Mucosa of descending colon (tissue), 3 donors: ENCODE data around the gene FTO. TPM values are rescaled to one million over a fixed set of nuclear protein-coding genes. Genes with fewer than 3 reads are reported as not detected.

ENCODE experiments used
- ATAC-seq: fragments of 200-7000 bp; cut with Tn5 transposase; one replicate; pipeline ENCODE4 v1.9.1; 2020; ENCODE audit warnings: mild to moderate bottlenecking, moderate library complexity
- DNase-seq, 3 donors: peaks; one replicate each; pipeline ENCODE4 v3.0.0-alpha.2; 2020
- H3K36me3 ChIP-seq: fragments of 200-600 bp; one replicate; pipeline ENCODE4 v1.8.0; 2021; ENCODE audit warnings: low read depth, mild to moderate bottlenecking
- H3K4me1 ChIP-seq: fragments of 200-600 bp; one replicate; pipeline ENCODE4 v1.8.0; 2021; ENCODE audit warnings: low read depth, mild to moderate bottlenecking
- H3K4me3 ChIP-seq: fragments of 200-600 bp; one replicate; pipeline ENCODE4 v1.8.0; 2021; ENCODE audit warnings: mild to moderate bottlenecking
- H3K9me3 ChIP-seq: fragments of 200-600 bp; one replicate; pipeline ENCODE4 v1.8.0; 2021; ENCODE audit warnings: mild to moderate bottlenecking
- intact Hi-C, 2 donors: fragments of 100-400 bp; cut with DNase I in 1 of 2; cut with micrococcal nuclease in 1 of 2; formaldehyde crosslinking; loops; one replicate each; pipeline versions ENCODE4 v1.11.0 to v1.11.1; 2022; cut with DNase I, micrococcal nuclease
- total RNA-seq, 3 donors: library from RNA; stranded (reverse); fragmentation: NEBNext Ultra II Directional in 2 of 3; extraction: Animal tissue kit (Norgen Biotek cat#: 25700) in 2 of 3; gene quantifications; one replicate each; pipeline versions ENCODE4 v1.2.1 to v1.2.4, GENCODE V29; 2021 to 2023
- TF ChIP-seq, protein P1 (sequence below): fragments of 200-600 bp; IDR thresholded peaks from one replicate; pipeline ENCODE4 v1.8.0; 2022; ENCODE audit warnings: antibody characterized with exemption, mild to moderate bottlenecking
- donor health status: DM: no; HTN: no; CAD: no; lungs with moderate emphysema.
- donor health status: DM: no; HTN: no; CAD: no.
- donor health status: DM: no; HTN: yes; CAD: no.

The FTO gene
- total RNA-seq, 3 donors from 2014 or later, result 38.0 to 81.7 (median 39.1) TPM

DNA sequence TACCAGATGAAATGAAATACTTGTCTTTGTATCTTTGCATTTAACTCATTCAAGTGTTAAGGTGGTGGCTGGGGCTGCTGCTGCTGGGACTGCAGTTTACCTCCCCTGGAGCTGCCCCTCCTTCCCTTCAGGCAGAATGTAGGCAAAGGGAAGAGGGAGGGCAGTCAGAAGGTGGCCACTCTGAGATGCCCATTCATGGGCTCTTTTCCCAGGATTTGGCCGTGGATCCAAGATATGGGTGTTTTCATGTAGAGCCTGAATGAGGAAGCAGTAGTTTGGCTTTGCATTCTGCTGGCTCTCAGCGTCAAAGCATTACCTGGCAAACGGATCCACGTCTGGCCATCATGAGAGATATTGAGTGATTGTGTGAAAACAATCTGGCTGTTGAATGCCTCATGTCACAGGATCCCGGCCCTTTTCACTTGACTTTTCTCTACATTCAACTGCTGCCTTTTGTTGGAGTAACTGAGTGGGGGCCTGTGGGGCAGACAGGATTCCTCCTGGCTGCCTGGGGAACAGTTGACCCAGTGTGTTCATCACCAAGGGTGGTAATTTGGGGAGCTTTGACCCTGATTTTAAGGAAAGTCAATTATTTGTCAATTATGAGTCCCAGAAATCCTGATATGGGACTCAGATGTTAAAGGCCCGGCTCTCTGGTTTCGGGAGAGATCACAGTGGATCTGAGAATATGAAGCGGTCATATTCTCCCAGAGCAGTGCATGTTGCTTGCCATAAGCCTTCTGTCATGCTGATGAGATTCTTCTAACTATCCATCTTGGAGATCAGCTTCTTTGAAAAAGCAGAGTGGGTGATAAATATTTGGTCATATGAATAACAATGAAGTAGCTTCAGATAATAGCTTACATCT is 345.9 kb downstream of the FTO start:
- DNase-seq (no peak), ATAC-seq (no peak)
- Histone ChIP-seq H3K36me3 (no peaks in the 10 kb centered on the region), H3K4me1 (no peaks in the 10 kb centered on the region), H3K9me3 (no peaks in the 10 kb centered on the region), H3K4me3 (no peak overlapping the region)
- TF ChIP-seq, protein P1, sequence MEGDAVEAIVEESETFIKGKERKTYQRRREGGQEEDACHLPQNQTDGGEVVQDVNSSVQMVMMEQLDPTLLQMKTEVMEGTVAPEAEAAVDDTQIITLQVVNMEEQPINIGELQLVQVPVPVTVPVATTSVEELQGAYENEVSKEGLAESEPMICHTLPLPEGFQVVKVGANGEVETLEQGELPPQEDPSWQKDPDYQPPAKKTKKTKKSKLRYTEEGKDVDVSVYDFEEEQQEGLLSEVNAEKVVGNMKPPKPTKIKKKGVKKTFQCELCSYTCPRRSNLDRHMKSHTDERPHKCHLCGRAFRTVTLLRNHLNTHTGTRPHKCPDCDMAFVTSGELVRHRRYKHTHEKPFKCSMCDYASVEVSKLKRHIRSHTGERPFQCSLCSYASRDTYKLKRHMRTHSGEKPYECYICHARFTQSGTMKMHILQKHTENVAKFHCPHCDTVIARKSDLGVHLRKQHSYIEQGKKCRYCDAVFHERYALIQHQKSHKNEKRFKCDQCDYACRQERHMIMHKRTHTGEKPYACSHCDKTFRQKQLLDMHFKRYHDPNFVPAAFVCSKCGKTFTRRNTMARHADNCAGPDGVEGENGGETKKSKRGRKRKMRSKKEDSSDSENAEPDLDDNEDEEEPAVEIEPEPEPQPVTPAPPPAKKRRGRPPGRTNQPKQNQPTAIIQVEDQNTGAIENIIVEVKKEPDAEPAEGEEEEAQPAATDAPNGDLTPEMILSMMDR, result no peak
- intact Hi-C loops, result no loop called here

GRCh38 chr16:54050459-54051210 is 346.7 kb downstream of the FTO start:
- TF ChIP-seq, protein P1, result no peak
- Histone ChIP-seq H3K36me3 (no peaks in the 10 kb centered on the region), H3K4me3 (no peak overlapping the region), H3K9me3 (no peaks in the 10 kb centered on the region), H3K4me1 (no peaks in the 10 kb centered on the region)
- intact Hi-C loops, result no loop called here
- DNase-seq (no peak), ATAC-seq (no peak)

- no peak for DNase-seq
- TF ChIP-seq, protein P1, result no peak
- ATAC-seq, result no peak
- intact Hi-C loops, result no loop called here
- H3K36me3 ChIP-seq, result no peaks in the 10 kb centered on the region
- H3K9me3 ChIP-seq, result no peaks in the 10 kb centered on the region
- H3K4me3 ChIP-seq, result no peak overlapping the region
- H3K4me1 ChIP-seq, result no peaks in the 10 kb centered on the region
Observed at GRCh38 chr16:54051821-54052220, 347.9 kb downstream of the FTO start.

GRCh38 chr16:54052271-54052670 is 348.3 kb downstream of the FTO start:
- TF ChIP-seq, protein P1, result no peak
- Histone ChIP-seq H3K36me3 (no peaks in the 10 kb centered on the region), H3K4me3 (no peak overlapping the region), H3K9me3 (no peaks in the 10 kb centered on the region), H3K4me1 (no peaks in the 10 kb centered on the region)
- no peak for DNase-seq
- intact Hi-C loops, result no loop called here
- no peak for ATAC-seq

GRCh38 chr16:54053891-54054820 is 350.2 kb downstream of the FTO start:
- no peaks in the 10 kb centered on the region for H3K36me3 ChIP-seq
- no peak overlapping the region for H3K4me3 ChIP-seq
- H3K9me3 ChIP-seq, result no peaks in the 10 kb centered on the region
- intact Hi-C loops, result no loop called here
- no peak for ATAC-seq
- TF ChIP-seq, protein P1, result no peak
- no peaks in the 10 kb centered on the region for H3K4me1 ChIP-seq
- DNase-seq, result no peak
